Stimulated activated naive CD4-positive, alpha-beta T cell (primary cell): Measurements from ENCODE around the gene PDLIM4.
A peak's percentile ranks its signal among the peaks of the same experiment; 100 is the strongest.

Experiments used
- DNase-seq, 6 experiments: peaks; one replicate each; lab custom pipeline; 2025; lab: John Stamatoyannopoulos, UW

PDLIM4 gene

DNA sequence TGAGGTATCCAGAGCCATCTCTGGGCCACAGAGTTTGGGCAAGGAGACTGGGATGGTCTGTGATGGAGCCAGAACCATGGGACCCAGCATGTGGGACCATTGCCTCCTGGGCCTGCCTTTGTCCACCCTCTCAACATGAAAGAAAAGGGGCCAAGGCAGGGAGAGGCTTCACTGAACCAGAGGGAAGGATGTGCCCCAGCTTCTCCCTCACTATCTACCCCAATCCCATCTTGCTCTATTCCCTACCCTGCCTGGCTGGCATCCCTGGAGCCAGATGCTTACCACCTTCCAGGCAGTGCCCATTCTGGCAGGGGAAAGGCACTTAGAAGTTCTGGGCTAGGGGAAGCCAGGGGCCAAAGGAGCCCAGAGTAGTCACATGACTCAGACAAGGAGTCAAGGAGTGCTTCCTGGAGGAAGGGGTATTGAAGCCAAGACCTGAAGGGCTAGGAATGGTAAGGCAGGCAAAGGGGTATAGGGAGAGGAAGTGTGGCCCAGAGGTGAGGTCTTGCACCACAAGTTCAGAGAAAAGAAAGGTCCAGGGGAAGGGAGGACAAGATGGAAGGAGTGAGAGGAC lies 9.8 kb downstream of the PDLIM4 start:
- no peak for DNase-seq

DNA sequence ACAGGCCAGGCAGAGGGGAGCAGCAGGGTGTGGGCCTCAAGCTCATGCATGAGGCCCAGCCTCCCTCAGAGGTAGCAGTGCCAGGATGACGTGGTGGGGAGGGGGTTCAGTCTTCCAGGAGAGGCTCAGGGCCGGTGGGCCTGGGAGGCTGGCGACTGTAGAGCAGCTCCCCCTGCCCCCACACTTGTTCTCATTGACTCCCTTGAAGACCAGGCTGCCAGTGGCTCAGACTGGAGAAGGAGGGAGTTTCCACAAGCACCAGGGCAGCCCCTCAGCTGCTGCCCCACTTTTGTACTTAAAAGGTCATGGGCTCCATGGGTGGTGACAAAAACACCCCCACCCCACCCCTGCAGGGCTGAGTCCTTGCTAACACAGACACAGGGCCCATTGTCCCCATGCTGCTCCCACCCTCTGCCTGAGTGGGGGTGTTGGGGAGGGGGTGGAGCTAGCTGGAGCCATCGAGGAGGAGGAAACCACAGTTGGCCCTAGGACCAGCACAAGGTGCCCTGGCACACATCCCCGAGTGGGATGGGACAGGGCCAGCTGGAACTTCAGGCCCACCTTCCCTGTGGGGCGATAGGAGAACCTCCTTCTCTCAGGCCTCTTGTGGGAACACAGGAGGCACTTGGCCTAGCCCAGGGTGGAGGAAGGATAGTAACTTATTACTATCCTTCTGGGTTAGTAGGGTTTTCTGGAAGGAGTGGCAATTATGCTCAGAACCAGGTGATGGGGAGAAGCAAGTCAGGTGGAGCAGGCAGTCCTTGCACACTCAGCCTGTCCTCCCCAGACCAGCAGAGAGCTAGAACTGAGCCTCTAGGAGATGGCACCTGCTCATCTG lies 10.7 kb downstream of the PDLIM4 start:
- DNase-seq: no peak

DNA sequence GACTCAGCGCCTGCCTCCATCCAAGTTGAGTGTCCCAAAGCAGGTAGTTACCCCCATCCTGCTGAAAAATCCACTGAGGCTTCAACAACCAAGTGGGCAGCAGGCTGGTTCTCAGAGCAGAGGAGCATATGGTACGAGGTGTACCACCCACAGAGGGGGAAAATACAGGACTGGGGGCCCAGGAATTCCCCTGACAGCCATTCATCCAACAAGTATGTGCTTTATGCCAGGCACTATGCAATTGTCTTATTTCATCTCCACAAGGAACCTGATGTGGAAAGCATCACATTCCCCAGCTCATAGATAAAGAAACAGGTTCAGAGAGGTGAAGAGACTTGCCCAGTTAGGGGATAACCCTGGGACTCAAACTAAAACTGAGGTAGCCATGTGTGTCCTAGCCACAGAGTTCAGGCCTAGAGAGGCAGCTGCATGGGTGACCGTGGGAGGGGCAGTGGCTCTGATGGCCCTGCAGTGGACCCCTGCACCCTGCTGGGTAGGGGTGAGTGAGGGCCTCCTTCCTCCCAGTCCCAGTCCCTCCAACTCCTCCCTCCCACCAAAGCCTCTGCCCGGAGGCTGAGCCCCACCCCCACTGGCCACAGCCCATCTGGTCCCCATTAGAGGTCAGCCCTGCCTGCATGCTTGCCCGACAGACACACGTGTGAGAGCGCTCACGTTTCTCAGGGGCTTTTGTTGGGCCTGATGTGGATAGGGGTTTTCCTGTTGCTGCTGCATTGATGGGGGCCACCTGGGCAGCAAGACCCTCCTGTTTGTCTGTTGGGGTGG lies 11.5 kb downstream of the PDLIM4 start:
- DNase-seq: no peak

DNA sequence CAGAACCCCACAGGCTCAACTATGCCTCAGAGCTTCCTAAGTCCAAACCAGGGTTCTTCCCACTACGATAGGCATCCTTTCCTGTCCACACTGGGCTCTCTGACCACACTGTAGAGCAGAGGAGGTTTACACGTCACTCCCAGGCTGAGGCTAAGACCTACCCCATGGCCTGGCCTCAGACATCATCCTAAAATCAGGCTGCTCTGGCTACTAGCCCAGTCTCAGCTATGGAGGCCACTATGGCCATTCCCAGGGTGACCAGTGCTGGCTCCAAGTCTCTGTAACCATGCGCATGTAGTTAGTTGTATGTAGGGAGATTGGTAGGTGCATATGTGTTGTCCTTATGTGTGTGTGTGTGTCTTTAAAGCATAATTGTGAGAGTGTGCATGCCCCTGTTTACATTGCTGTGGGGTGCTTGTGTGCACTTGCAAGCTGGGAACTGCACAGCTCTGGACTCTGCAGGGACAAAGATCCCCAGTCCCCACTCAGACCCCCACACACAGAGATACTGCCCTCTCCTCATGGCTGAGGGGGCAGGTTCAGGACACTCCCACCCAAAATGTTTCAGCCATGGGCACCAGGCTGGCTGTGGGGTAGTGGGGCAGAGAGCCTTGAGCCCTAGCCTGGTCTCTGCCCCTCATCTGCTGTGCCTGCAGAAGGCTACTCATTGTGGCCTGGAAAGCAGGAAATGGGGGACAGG lies 12.3 kb downstream of the PDLIM4 start:
- no peak for DNase-seq

DNA sequence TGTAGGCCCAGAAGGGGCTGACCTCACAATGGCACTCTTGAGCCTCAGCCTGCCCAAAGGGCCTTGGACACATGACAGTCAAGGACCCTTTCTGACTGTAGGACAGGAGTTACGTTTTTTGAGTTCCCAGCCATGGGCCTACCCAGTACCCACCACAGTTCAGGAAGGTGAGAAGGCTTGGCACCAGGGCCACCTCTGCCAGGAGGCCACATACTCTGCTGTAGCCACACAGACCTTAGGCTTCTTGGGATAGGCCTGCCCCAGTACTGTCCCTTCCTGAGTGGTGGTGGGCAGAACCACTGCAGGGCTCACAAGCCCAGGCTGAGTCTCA lies 12.8 kb downstream of the PDLIM4 start:
- no peak for DNase-seq

DNA sequence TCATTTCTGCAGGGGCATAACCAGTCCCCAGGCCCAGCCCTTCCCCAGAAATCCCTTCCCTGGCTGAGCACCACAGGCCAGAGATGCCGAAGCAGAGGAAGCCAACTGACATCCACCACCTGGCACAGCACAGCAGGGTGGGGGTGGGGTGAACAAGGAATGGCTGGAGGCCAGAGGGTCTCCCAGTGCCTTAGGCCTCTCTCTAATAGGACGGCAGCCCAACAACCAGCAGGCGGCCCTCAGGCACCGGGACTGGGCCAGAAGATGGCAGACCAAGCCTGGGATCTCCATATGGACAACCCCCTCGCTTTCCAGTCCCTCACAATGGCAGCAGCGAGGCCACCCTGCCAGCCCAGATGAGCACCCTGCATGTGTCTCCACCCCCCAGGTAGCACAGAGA lies 13.2 kb downstream of the PDLIM4 start:
- DNase-seq: no peak

DNA sequence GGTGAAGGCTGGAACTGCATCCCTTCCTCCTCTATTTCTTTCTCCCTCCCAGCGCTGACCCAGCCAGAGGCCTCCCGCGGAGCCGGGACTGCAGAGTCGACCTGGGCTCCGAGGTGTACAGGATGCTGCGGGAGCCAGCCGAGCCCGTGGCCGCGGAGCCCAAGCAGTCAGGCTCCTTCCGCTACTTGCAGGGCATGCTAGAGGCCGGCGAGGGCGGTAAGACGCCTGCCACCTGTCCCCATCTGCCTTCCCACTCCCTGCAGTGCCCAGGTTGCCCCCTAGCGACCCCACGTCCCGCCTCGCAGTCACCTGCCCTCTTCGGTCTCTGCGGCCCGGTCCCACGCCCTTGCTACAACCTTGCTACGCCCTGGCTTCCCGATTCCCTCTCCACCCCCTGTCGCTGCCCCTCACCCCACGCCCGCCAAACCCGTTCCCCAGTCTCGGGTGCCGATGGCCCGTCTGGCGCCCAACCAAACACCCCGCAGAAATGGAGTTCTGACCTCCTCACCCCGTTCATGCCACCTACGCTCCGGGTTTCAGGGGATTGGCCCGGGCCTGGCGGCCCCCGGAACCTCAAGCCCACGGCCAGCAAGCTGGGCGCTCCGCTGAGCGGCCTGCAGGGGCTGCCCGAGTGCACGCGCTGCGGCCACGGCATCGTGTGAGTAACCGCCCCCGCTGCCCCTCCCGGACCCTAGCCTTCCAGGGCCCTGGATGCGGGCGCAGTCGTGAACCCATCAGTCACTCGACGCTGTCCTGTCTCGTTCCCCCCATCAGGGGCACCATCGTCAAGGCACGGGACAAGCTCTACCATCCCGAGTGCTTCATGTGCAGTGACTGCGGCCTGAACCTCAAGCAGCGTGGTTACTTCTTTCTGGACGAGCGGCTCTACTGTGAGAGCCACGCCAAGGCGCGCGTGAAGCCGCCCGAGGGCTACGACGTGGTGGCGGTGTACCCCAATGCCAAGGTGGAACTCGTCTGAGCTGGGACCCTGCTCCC lies 14.1 kb downstream of the PDLIM4 start:
- DNase-seq: peak in 1 of 6 experiments; percentile 36

DNA sequence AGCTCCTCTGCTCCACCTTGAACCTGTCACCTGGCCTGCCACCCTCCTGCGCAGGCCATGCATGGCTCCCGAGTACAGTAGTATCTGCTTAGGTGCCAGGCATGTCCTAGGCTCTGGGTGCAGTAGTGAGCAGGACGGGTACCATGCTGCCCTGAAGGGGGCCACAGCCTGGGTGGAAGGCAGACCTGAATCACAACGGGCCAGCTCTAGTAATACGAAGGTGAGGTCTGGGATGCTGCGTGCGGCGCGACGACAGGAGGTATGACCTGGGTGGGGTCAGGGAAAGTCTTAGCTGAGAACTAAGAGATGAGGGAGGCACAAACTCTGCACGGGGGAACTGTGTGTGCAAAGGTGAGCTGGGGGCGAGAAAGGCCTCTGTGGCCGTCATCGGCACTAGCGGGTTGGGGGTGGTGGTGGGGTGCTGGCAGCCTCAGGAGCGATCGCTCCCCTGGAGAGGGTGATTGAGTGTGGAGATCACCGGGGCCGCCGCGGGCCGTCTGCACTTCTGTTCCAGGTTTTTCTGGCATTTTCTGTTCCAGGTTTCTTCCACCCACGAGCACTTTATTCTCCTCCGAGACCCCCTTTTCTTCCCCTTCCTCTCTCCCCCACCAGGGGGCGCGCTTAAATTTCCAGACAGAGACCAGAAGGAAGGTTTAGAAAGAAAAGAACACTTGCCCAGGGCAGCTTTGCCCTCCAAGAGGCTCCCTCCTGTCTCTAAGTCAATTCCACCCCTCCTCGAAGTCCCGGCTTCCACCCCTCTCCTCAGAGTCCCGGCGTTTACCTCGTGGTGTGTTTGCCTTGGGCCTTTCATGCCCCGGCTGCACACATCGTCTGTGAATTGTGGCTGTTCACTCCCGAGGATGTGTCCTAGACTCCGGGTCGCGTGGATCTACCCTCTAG lies 15.1 kb downstream of the PDLIM4 start:
- peak in 5 of 6 experiments; percentile 40 to 64 (median 45) for DNase-seq

DNA sequence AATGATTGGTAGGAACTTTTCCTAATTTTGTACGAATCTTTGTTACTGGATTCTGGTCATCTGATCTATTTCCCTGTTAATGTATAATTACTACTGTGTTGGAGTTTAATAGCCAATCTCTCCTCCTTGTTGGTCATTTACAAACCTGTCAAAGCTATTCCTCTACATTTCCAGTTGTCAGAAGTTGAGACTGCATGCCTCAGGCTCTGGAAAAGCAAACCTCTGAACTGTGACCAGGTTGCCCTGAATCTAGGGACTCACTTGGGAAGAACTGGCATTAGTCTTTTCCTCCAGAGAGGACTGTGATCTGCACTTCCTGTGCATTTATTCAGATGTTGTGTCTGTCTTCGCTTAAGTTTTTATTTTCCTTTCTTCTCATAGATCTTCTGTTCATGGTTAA lies 16.1 kb downstream of the PDLIM4 start:
- DNase-seq: no peak

DNA sequence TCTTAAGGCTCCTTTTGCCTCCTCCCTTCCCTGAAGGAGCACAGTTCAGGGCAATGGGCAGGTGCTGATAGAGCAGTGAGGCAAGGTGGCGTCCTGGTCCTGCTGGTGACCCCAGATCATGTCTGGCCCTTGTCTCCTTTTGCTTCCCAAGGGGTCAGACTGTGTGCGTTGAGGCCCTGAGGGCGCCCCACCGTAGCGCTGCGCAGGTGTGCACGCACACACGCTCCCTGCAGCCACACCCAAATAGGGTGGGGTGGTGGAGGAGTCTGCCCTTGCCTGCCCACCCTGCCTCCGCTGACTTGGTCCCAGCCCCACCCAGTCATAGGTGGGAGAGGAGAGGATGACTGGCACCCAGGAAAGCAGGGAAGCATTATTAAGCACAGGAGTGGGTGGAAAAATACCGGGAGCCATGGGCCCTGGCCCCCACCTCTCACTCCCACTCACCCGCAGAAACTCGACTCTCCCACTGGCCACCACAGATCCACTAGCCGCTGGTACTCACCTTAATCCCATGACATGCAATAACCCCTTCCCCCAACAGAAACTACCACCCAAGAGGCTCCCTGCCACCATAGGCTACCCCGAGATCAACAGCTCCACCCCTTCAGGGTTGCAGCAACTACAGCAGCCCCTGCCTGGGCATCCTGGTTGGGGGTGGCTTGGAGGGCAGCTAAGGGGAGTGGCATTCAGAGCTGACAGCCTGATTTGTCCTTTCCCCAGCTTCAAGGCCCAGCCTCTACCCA lies 16.7 kb downstream of the PDLIM4 start:
- no peak for DNase-seq

DNA sequence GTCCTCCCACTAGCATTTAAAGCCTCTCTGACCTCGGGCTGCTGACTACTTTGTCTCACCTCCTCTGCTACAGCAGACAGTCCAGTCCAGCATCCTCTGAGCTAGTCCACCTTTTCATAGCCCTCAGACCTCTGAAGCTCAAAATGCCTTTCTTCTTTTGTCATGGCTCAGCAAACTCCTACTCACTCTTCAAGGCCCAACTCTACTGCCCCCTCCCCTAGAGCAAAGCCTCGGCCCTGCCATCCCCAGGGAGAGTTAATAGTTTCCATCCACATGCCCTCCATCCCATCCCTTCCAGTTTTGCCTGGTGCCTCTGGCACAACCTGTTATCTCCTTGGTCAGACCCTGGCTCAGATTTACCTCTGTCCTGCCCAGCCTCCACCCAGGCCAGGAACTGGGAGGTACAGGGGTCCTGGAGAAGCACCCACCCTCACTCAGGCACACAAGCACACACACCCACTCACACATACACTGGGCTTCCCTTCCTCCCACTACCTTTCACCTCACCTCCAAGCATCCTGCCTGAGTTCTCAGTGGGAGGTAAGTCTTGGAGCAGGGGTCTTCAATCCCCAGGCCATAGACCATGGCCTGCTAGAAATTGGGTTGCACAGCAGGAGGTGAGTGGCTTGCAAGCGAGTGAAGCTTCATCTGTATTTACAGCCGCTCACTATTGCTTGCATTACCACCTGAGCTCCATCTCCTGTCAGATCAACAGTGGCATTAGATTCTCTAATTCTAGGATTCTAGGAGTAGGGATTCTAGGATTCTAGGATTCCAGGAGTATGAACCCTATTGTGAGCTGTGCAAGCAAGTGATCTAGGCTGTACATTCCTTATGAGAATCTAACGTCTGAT lies 18.1 kb downstream of the PDLIM4 start:
- no peak for DNase-seq

DNA sequence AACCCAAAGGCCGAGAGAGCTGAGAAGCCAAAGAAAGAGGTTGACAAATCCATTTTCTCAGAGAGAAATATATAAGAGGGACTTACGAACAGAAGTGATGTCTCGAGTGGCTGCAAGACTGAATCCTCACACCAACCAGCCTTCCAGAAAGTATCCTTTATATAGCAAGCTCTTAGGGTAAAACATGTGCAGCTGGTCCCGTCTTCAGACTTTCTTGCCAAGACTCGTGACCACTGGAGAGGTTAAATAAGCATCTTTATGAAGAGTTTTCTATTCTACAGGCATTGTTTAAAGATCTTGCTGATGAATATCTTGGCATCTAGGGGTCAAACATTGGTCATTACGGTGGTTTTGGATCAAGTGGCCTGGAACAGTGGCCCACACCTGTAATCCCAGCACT lies 19.8 kb downstream of the PDLIM4 start:
- DNase-seq: no peak

DNA sequence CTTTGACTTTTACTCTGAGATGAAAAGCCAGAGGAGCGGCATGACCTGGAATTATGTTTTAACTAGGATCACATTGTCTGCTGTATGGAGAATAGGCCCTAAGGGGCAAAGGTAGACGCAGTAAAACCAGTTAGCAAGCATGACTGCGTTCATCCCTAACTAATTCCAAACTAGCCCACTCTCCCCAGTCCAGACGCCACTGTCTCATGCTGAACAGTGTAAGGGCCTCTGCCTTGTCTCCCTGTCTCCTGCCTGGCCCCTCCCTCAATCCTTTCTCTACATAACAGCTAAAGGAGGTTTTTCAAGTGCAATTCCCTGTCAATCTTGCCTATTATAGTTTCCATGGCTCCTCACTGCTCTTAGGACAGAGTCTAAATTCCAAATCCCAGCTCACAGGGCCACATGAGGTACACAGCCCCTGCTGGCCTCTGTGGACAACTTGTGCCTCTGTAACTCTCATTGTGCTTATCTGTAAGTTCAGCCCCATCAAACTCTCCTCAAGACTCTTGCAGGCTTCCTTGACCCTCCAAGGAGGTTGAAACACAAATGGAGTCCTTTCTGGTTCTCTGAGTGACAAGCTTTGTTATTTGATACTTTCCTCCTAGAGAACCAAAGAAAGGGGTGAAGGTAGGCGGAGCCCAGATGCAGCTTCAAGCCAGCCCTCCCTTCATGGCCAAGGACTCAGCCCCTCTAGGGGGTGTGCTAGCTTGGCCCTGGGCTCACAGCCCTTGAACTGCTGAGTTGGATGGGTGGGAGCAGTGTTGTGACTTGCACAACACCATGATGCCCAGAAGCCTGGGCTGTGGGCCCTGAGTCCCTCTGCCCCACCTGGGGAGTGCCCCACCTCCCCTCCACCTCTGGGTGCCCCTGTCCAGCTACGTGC lies 20.7 kb downstream of the PDLIM4 start:
- DNase-seq: no peak

DNA sequence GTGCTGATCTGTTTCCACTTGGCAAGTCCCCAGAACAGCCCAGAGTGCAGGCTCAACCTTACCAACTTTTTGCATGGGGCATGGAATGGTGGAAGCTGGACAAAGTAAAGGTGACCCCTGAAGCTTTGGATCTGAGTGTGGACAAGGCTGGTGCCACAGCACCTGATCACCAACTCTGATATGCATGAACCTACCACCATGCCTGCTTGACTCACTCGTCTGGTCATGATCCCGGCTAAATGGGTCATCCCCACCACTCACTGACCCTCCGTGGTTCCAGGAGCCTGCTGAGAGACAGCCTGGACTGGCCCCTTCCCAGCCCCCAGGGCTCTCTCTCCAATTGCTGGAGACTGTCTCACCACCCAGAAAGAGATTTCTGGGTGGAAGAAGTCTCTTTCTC lies 22.3 kb downstream of the PDLIM4 start:
- DNase-seq: no peak

DNA sequence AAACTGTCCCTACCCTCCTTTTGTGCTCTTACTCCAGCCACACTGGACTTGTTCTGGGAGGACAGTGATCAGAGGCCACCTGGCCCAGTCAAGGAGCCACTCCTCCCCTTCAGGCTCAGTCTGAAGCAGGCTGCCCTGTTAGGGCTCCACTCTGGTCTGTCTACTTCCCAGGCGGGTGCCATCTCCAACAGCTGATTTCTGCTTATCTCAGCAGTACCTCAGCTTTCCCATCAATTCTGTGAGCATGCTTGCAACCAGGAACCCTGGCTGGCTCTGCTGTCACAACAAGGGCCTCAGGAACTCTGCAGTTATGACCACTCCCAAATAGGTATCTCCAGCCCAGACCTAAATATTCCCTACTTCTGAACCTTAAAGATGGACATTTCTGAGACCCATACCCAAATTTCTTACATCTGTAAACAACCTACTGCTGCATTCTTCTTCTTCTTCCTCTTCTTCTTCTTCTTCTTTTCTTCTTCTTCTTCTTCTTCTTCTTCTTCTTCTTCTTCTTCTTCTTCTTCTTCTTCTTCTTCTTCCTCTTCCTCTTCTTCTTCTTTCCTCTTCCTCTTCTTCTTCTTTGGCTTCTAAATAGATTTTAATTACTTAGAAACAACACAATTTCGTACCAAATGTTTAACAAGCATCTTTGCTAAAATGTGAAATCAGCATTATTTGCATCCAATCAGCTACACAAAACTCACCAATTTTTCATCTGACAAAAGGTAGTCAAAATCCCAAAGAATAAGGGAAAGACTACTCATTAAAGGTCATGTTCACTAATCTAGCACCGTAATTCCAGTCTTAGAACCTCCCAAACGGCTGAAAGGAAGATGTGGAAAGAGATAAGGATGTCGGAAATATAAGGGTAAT lies 23.1 kb downstream of the PDLIM4 start:
- DNase-seq: no peak

DNA sequence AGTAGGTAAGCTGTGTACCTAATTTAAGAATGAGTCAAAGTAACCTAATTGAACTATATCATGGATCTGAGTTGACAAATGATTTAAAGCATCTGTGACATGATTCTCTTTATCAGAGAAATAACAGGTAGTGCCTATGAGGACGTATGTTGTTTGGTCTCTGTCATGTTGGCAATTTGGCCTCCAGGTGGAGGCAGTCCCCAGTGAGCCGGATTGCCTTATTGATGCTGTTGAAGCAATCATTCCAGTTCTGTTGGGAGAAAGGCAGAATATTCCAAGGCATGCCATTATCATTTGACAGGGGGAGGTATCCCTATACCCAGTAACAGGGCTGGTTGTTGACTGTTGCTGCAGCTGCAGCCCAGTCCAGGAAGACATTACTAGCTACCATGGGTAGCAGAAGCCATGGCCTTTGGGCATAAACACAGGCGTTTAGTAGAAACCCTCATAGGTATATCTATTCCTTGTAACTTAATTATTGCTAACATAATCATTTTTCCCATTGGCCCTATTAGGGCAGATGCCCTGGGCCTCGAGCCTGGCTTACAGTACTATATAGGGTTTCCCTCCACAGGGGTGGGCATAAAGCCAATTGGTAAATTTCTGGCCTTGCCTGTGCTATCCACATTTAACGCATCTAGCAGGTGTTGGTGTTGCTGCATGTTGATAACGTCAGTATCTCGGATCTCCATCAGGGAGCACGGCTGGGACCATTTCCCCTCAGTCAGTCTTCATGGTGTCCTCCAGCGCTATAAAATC lies 24.5 kb downstream of the PDLIM4 start:
- no peak for DNase-seq
